WTC11 (cell line): ENCODE measurements around the gene HCAR2. TPM values are rescaled to one million over a fixed set of nuclear protein-coding genes. Genes with fewer than 3 reads are reported as not detected.

Experiments
- ATAC-seq: fragments of 200-7000 bp; cut with Tn5 transposase; 2 replicates; pipeline ENCODE4 v1.10.0; 2021; ENCODE audit warnings: mild to moderate bottlenecking, moderate library complexity
- CTCF ChIA-PET: fragments of 300-600 bp; sonication (Branson Sonifier 250); formaldehyde crosslinking; loops from one replicate; lab custom pipeline; 2021; ENCODE audit warnings: antibody characterized with exemption; lab: Charles Lee
- POLR2A ChIA-PET: fragments of 350-600 bp; sonication (Branson Sonifier 250); formaldehyde crosslinking; loops from one replicate; lab custom pipeline; 2021; ENCODE audit warnings: antibody characterized with exemption; lab: Charles Lee
- DNase-seq: peaks from one replicate; pipeline ENCODE4 v3.0.0; 2021; ENCODE audit warnings: low spot score
- H3K27ac Mint-ChIP-seq: 2 replicates; pipeline ENCODE4 v1.8.0; 2021; ENCODE audit warnings: mixed read lengths
- H3K27me3 Mint-ChIP-seq: 2 replicates; pipeline ENCODE4 v1.8.0; 2021; ENCODE audit warnings: low read depth, mild to moderate bottlenecking, moderate library complexity, mixed read lengths
- H3K36me3 Mint-ChIP-seq: 2 replicates; pipeline ENCODE4 v1.8.0; 2021; ENCODE audit warnings: mixed read lengths
- H3K4me1 Mint-ChIP-seq: 2 replicates; pipeline ENCODE4 v1.8.0; 2022; ENCODE audit warnings: mixed read lengths
- H3K4me3 Mint-ChIP-seq: 2 replicates; pipeline ENCODE4 v1.8.0; 2021; ENCODE audit warnings: mild to moderate bottlenecking, moderate library complexity, mixed read lengths
- H3K9me3 Mint-ChIP-seq: 2 replicates; pipeline ENCODE4 v1.8.0; 2021; ENCODE audit warnings: mixed read lengths
- ATF1 ChIP-seq: sonication (generic); formaldehyde crosslinking; IDR thresholded peaks from 2 replicates; pipeline ENCODE4 v1.8.1; 2023; ENCODE audit warnings: mild to moderate bottlenecking, moderate library complexity, missing genetic modification reagents
- ATF3 ChIP-seq: sonication (generic); formaldehyde crosslinking; conservative IDR thresholded peaks from 2 replicates; pipeline ENCODE4 v1.8.1; 2022; ENCODE audit warnings: mild to moderate bottlenecking, missing genetic modification reagents
- ELF4 ChIP-seq: sonication (generic); formaldehyde crosslinking; IDR thresholded peaks from 2 replicates; pipeline ENCODE4 v1.8.1; 2022; ENCODE audit warnings: low read depth, mild to moderate bottlenecking, moderate library complexity, missing genetic modification reagents
- EMX1 ChIP-seq: fragments of 250-450 bp; sonication (Bioruptor Pico); IDR thresholded peaks from 2 replicates; pipeline ENCODE4 v1.8.0; 2021; ENCODE audit warnings: mild to moderate bottlenecking
- FOXP4 ChIP-seq: sonication (generic); formaldehyde crosslinking; IDR thresholded peaks from 2 replicates; pipeline ENCODE4 v1.8.0; 2022; ENCODE audit warnings: mild to moderate bottlenecking, missing genetic modification reagents
- OVOL2 ChIP-seq: fragments of 250-450 bp; sonication (Bioruptor Pico); IDR thresholded peaks from 2 replicates; pipeline ENCODE4 v1.9.0; 2021; ENCODE audit warnings: mild to moderate bottlenecking, borderline replicate concordance
- PRDM15 ChIP-seq: sonication (generic); formaldehyde crosslinking; IDR thresholded peaks from 2 replicates; pipeline ENCODE4 v1.8.0; 2022; ENCODE audit warnings: missing genetic modification reagents
- RORB ChIP-seq: fragments of 250-450 bp; sonication (Bioruptor Pico); IDR thresholded peaks from 2 replicates; pipeline ENCODE4 v1.9.0; 2021; ENCODE audit warnings: mild to moderate bottlenecking
- TCF7 ChIP-seq: sonication (generic); formaldehyde crosslinking; IDR thresholded peaks from 2 replicates; pipeline ENCODE4 v1.8.0; 2022; ENCODE audit warnings: mild to moderate bottlenecking, low read depth, missing genetic modification reagents, moderate library complexity
- ZNF219 ChIP-seq: sonication (generic); formaldehyde crosslinking; IDR thresholded peaks from 2 replicates; pipeline ENCODE4 v1.8.0; 2023; ENCODE audit warnings: missing genetic modification reagents, mild to moderate bottlenecking, borderline replicate concordance
- ZNF317 ChIP-seq: sonication (generic); formaldehyde crosslinking; IDR thresholded peaks from 2 replicates; pipeline ENCODE4 v1.8.1; 2023; ENCODE audit warnings: low read depth, mild to moderate bottlenecking, moderate library complexity, missing genetic modification reagents, borderline replicate concordance
- ZNF416 ChIP-seq: fragments of 250-450 bp; sonication (Bioruptor Pico); IDR thresholded peaks from 2 replicates; pipeline ENCODE4 v1.9.0; 2021; ENCODE audit warnings: mild to moderate bottlenecking, inconsistent platforms
- ZNF532 ChIP-seq: fragments of 250-450 bp; sonication (Bioruptor Pico); IDR thresholded peaks from 2 replicates; pipeline ENCODE4 v1.9.0; 2021; ENCODE audit warnings: mild to moderate bottlenecking, borderline replicate concordance
- ZSCAN18 ChIP-seq: fragments of 250-450 bp; sonication (Bioruptor Pico); IDR thresholded peaks from 2 replicates; pipeline ENCODE4 v2.1.2; 2022; ENCODE audit warnings: mild to moderate bottlenecking, moderate library complexity
- total RNA-seq: library from RNA; stranded (reverse); gene quantifications from 3 replicates; pipeline ENCODE4 v1.2.3, GENCODE V29; 2021

The HCAR2 gene
- total RNA-seq, 1 experiment from 2014 or later = not detected

GRCh38 chr12:122730215-122731014 is 27.3 kb upstream of the HCAR2 start, which contains the start of gene HCAR1:
Gene HCAR1, minus strand, starts transcription at chr12:122730844. Its CDS starts 505 bp downstream, at chr12:122730339.
- POLR2A ChIA-PET = interaction anchor here (0.6 kb wide), 1 partner anchor 72 kb away, joined by 6 read pairs; no protein-coding TSS in a partner anchor

GRCh38 chr12:122729583-122730214 is 26.5 kb upstream of the HCAR2 start:
- Mint-ChIP-seq H3K27ac (no peak overlapping the region), H3K36me3 (no peaks in the 10 kb centered on the region), H3K4me3 (no peak overlapping the region), H3K4me1 (peaks cover 21% of the 10 kb centered on the region), H3K27me3 (no peaks in the 10 kb centered on the region; the same call in 1 of the 2 replicates), H3K9me3 (no peaks in the 10 kb centered on the region)
- POLR2A ChIA-PET = no interaction called here
- CTCF ChIA-PET = interaction anchor here (1.2 kb wide), 1 partner anchor 7 kb away, joined by 3 read pairs; no protein-coding TSS in a partner anchor
- no peak for DNase-seq
- ATAC-seq = no peak
- TF ChIP-seq ZNF532 (CRISPR knock-in tag) (no peak), ELF4 (CRISPR knock-in tag) (no peak), FOXP4 (CRISPR knock-in tag) (no peak), ZSCAN18 (CRISPR knock-in tag) (no peak)

More at GRCh38 chr12:122730215-122731014, 27.3 kb upstream of the HCAR2 start, which contains the start of gene HCAR1:
- no peak within 1 kb of the TSS for H3K4me3 Mint-ChIP-seq
- peaks cover 21% of the 10 kb centered on the region for H3K4me1 Mint-ChIP-seq
- no peaks in the 10 kb centered on the region for H3K36me3 Mint-ChIP-seq
- no peaks in the 10 kb centered on the region; the same call in 1 of the 2 replicates for H3K27me3 Mint-ChIP-seq
- ATAC-seq (peak; percentile 72), DNase-seq (peak; percentile 19)
- no peak within 1 kb of the TSS for H3K27ac Mint-ChIP-seq
- CTCF ChIA-PET = interaction anchor here (0.6 to 1.2 kb wide), 3 partner anchors 8 to 135 kb away, joined by 3 to 4 read pairs (median 3); no protein-coding TSS in a partner anchor
- no peaks in the 10 kb centered on the region for H3K9me3 Mint-ChIP-seq
- TF ChIP-seq OVOL2 (CRISPR knock-in tag) (no peak), EMX1 (CRISPR knock-in tag) (no peak), RORB (CRISPR knock-in tag) (no peak), ATF3 (CRISPR knock-in tag) (no peak), FOXP4 (CRISPR knock-in tag) (no peak), ZNF219 (CRISPR knock-in tag) (no peak), ATF1 (CRISPR knock-in tag) (no peak), PRDM15 (CRISPR knock-in tag) (no peak), ZNF317 (CRISPR knock-in tag) (no peak), TCF7 (CRISPR knock-in tag) (no peak), ZNF416 (CRISPR knock-in tag) (no peak)
